Cerebellar nuclear complex (tissue), 1 donor: ENCODE data around the gene PCDHGA6.
"Not testable (repeated sequence)": the region's sequence is repeated elsewhere in the genome, so short reads cannot be mapped to it uniquely, and the experiment has no call there.

Source experiments
- DNase-seq, 2 experiments: peaks; one replicate each; lab custom pipeline; 2025; lab: John Stamatoyannopoulos, UW

Gene PCDHGA6

GRCh38 chr5:141392429-141393198, 18.9 kb downstream of the PCDHGA6 start, which contains the start of gene PCDHGA8:
Gene PCDHGA8, plus strand, starts transcription at chr5:141392633. Its CDS starts 181 bp downstream, at chr5:141392814.
- DNase-seq: no peak

GRCh38 chr5:141393267-141393666, 19.6 kb downstream of the PCDHGA6 start:
- DNase-seq: no peak

GRCh38 chr5:141394401-141395187, 20.9 kb downstream of the PCDHGA6 start:
- not testable (repeated sequence) for DNase-seq

GRCh38 chr5:141397756-141398551, 24.3 kb downstream of the PCDHGA6 start, which contains the start of gene PCDHGB5:
Gene PCDHGB5, plus strand, starts transcription at chr5:141397947. Its CDS starts 181 bp downstream, at chr5:141398128.
- not testable (repeated sequence) for DNase-seq

- DNase-seq: no peak
These were observed 24.9 kb downstream of the PCDHGA6 start for GRCh38 chr5:141398608-141399007.

- no peak for DNase-seq
These were observed 26.0 kb downstream of the PCDHGA6 start for GRCh38 chr5:141399555-141400258.

GRCh38 chr5:141402553-141403243, 29.0 kb downstream of the PCDHGA6 start, which contains the start of gene PCDHGA9:
Gene PCDHGA9, plus strand, starts transcription at chr5:141402778. Its CDS starts 175 bp downstream, at chr5:141402953.
- DNase-seq: no peak

GRCh38 chr5:141403387-141403786, 29.7 kb downstream of the PCDHGA6 start:
- DNase-seq: no peak

GRCh38 chr5:141407790-141408505, 34.3 kb downstream of the PCDHGA6 start, which contains the start of gene PCDHGB6:
Gene PCDHGB6, plus strand, starts transcription at chr5:141408021. Its CDS starts 182 bp downstream, at chr5:141408203.
- not testable (repeated sequence) for DNase-seq

- DNase-seq: no peak
These were observed 36.1 kb downstream of the PCDHGA6 start for GRCh38 chr5:141409598-141410306.

- no peak for DNase-seq
These were observed 37.9 kb downstream of the PCDHGA6 start for GRCh38 chr5:141411575-141411974.

- DNase-seq: no peak
These were observed 39.3 kb downstream of the PCDHGA6 start, which contains the start of gene PCDHGA10 for GRCh38 chr5:141412854-141413539. Gene PCDHGA10, plus strand, starts transcription at chr5:141412987. Its CDS starts 189 bp downstream, at chr5:141413176.

GRCh38 chr5:141413540-141414069, 39.9 kb downstream of the PCDHGA6 start:
- DNase-seq: no peak

GRCh38 chr5:141414548-141415274, 41.0 kb downstream of the PCDHGA6 start:
- not testable (repeated sequence) for DNase-seq

GRCh38 chr5:141415275-141415618, 41.6 kb downstream of the PCDHGA6 start:
- DNase-seq: not testable (repeated sequence)

GRCh38 chr5:141417494-141418172, 43.9 kb downstream of the PCDHGA6 start, which contains the start of gene PCDHGB7:
Gene PCDHGB7, plus strand, starts transcription at chr5:141417677. Its CDS starts 183 bp downstream, at chr5:141417860.
- DNase-seq: not testable (repeated sequence)
